ENCODE measurements around the gene ARL13B.

ARL13B gene

DNA sequence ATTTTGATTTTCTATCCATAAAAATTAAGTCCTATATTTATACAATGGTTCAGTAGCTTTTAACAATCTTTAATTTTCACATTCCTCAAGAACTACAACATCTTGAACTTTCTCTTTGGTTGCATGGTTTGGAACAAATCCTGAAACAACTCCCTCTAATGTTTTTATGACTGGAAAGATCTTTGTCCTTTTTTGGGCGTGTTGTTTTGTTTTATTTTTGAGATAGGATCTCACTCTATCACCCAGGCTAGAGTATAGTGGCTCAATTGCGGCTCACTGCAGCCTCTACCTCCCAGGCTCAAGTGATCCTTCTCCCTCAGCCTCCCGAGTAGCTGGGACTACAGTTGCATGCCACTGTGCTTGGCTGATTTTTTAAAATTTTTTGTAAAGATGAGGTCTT, 44.4 kb downstream of the ARL13B start:
- TF ChIP-seq, protein P1, sequence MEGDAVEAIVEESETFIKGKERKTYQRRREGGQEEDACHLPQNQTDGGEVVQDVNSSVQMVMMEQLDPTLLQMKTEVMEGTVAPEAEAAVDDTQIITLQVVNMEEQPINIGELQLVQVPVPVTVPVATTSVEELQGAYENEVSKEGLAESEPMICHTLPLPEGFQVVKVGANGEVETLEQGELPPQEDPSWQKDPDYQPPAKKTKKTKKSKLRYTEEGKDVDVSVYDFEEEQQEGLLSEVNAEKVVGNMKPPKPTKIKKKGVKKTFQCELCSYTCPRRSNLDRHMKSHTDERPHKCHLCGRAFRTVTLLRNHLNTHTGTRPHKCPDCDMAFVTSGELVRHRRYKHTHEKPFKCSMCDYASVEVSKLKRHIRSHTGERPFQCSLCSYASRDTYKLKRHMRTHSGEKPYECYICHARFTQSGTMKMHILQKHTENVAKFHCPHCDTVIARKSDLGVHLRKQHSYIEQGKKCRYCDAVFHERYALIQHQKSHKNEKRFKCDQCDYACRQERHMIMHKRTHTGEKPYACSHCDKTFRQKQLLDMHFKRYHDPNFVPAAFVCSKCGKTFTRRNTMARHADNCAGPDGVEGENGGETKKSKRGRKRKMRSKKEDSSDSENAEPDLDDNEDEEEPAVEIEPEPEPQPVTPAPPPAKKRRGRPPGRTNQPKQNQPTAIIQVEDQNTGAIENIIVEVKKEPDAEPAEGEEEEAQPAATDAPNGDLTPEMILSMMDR (IDR thresholded peaks at IDR 0.05; ENCODE audit: low read length) = no peak
- no peak for TF ChIP-seq EZH2 (IDR thresholded peaks at IDR 0.05; ENCODE audit: borderline replicate concordance, low read length)

GRCh38 chr3:94026623-94027022, 46.7 kb downstream of the ARL13B start:
- no peaks in the 10 kb centered on the region for H3F3A ChIP-seq (ENCODE audit: insufficient read depth, low read length)
- H3K4me2 ChIP-seq (ENCODE audit: low read length) = no peak overlapping the region
- H3K79me2 ChIP-seq (ENCODE audit: insufficient read depth, low read length) = no peaks in the 10 kb centered on the region
- no peak overlapping the region for H2AFZ ChIP-seq (ENCODE audit: low read length)
- no peak overlapping the region for H3K4me3 ChIP-seq (ENCODE audit: low read depth, low read length, poor library complexity, severe bottlenecking)
- no peaks in the 10 kb centered on the region for H3K4me1 ChIP-seq (ENCODE audit: insufficient read depth, low read length, severe bottlenecking)
- no peaks in the 10 kb centered on the region for H3K9me3 ChIP-seq (ENCODE audit: low read length)
- no peak overlapping the region for H3K9ac ChIP-seq (ENCODE audit: low read length)
- TF ChIP-seq, protein P1 (IDR thresholded peaks at IDR 0.05; ENCODE audit: low read length) = no peak
- no peak for TF ChIP-seq EZH2 (IDR thresholded peaks at IDR 0.05; ENCODE audit: borderline replicate concordance, low read length)
- H3K36me3 ChIP-seq (ENCODE audit: insufficient read depth, low read length) = no peaks in the 10 kb centered on the region
- no peaks in the 10 kb centered on the region for H4K20me1 ChIP-seq (ENCODE audit: insufficient read depth, low read length)
- H3K27me3 ChIP-seq (ENCODE audit: insufficient read depth, low read length) = no peaks in the 10 kb centered on the region
- no peaks in the 10 kb centered on the region for H3K9me2 ChIP-seq (ENCODE audit: low read depth, low read length)
- H3K27ac ChIP-seq (ENCODE audit: low read depth, low read length, poor library complexity, severe bottlenecking) = no peak overlapping the region

More for the DNA sequence above, 44.4 kb downstream of the ARL13B start:
- Histone ChIP-seq H3K36me3 (ENCODE audit: insufficient read depth, low read length) (no peaks in the 10 kb centered on the region), H3K4me3 (ENCODE audit: low read depth, low read length, poor library complexity, severe bottlenecking) (no peak overlapping the region), H3K9me2 (ENCODE audit: low read depth, low read length) (no peaks in the 10 kb centered on the region), H3F3A (ENCODE audit: insufficient read depth, low read length) (no peaks in the 10 kb centered on the region), H4K20me1 (ENCODE audit: insufficient read depth, low read length) (no peaks in the 10 kb centered on the region), H2AFZ (ENCODE audit: low read length) (no peak overlapping the region), H3K4me2 (ENCODE audit: low read length) (no peak overlapping the region), H3K4me1 (ENCODE audit: insufficient read depth, low read length, severe bottlenecking) (no peaks in the 10 kb centered on the region), H3K27me3 (ENCODE audit: insufficient read depth, low read length) (no peaks in the 10 kb centered on the region), H3K27ac (ENCODE audit: low read depth, low read length, poor library complexity, severe bottlenecking) (no peak overlapping the region), H3K9ac (ENCODE audit: low read length) (no peak overlapping the region), H3K9me3 (ENCODE audit: low read length) (no peaks in the 10 kb centered on the region), H3K79me2 (ENCODE audit: insufficient read depth, low read length) (no peaks in the 10 kb centered on the region)

DNA sequence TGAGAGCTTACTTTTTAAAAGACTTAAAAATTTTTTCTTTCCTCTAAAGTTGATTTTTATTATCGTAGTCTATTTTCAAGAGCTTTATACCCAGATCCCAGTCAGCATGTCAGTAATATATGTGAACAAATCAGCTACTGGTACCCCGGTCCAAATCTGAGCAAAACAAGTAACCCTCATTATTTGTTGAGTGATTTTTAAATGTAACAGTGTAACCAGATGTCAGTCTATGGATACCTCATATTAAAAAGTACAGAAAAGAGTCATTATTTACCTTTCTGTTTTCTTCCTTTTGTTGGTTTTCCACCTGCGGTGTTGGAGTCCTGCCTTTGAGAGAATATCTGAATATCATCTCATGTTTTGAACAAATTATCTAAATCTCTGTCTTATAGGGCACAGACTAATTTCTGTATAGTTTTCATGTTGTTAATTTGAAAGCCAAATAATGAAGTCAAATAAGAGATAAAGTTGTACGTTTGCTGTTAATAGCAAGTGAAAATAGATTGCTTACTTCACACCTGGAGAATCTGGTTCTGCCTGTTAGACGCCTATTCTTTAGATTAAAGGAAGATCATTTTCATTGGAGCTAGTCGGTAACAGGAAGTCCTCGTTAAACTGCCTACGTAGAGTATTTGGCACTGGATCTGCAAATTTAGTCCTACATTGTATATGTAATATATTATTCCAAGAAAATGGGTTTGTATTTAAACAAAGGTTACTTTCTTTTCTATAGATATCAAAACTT, 48.3 kb downstream of the ARL13B start, which contains the start of gene STX19:
TSS of gene STX19 (minus strand) at position 505 of the 745 bp plus-strand sequence. CDS start 13,328 bp downstream, outside the sequence.
- Histone ChIP-seq H3K9me3 (ENCODE audit: low read length) (no peaks in the 10 kb centered on the region), H3K9ac (ENCODE audit: low read length) (no peak within 1 kb of the TSS), H3K4me3 (ENCODE audit: low read depth, low read length, poor library complexity, severe bottlenecking) (no peak within 1 kb of the TSS), H3F3A (ENCODE audit: insufficient read depth, low read length) (no peaks in the 10 kb centered on the region), H3K4me2 (ENCODE audit: low read length) (no peak within 1 kb of the TSS), H3K36me3 (ENCODE audit: insufficient read depth, low read length) (no peaks in the 10 kb centered on the region), H3K27ac (ENCODE audit: low read depth, low read length, poor library complexity, severe bottlenecking) (no peak within 1 kb of the TSS), H3K27me3 (ENCODE audit: insufficient read depth, low read length) (no peaks in the 10 kb centered on the region), H4K20me1 (ENCODE audit: insufficient read depth, low read length) (no peaks in the 10 kb centered on the region), H3K4me1 (ENCODE audit: insufficient read depth, low read length, severe bottlenecking) (no peaks in the 10 kb centered on the region), H3K79me2 (ENCODE audit: insufficient read depth, low read length) (no peaks in the 10 kb centered on the region), H3K9me2 (ENCODE audit: low read depth, low read length) (no peaks in the 10 kb centered on the region), H2AFZ (ENCODE audit: low read length) (no peak within 1 kb of the TSS)
- TF ChIP-seq EZH2 (IDR thresholded peaks at IDR 0.05; ENCODE audit: borderline replicate concordance, low read length) = no peak
- TF ChIP-seq, protein P1 (IDR thresholded peaks at IDR 0.05; ENCODE audit: low read length) = no peak
